NB4 (cell line): ENCODE measurements around the gene TMEM201.

Experiments
- CTCF ChIP-seq: IDR thresholded peaks from one replicate; pipeline ENCODE4 v1.5.1; 2012; ENCODE audit warnings: low read depth, low read length
- POLR2A ChIP-seq: IDR thresholded peaks from 2 replicates; pipeline ENCODE4 v1.6.1; 2011; ENCODE audit warnings: mild to moderate bottlenecking; ENCODE audit not compliant: insufficient read length; ENCODE audit errors: extremely low read depth

- TF ChIP-seq CTCF (no peak), POLR2A (no peak)
Measured at GRCh38 chr1:9577423-9577822, 11.3 kb upstream of the TMEM201 start.
